GM10847 (cell line): ENCODE data around the gene TRDMT1.

ENCODE experiments used
- POLR2A ChIP-seq: IDR thresholded peaks from 2 replicates; pipeline ENCODE4 v1.6.1; 2011; ENCODE audit not compliant: insufficient read length; ENCODE audit errors: extremely low read depth

The TRDMT1 gene

GRCh38 chr10:17202999-17203398 lies 1.5 kb upstream of the TRDMT1 start:
- no peak for TF ChIP-seq POLR2A

DNA sequence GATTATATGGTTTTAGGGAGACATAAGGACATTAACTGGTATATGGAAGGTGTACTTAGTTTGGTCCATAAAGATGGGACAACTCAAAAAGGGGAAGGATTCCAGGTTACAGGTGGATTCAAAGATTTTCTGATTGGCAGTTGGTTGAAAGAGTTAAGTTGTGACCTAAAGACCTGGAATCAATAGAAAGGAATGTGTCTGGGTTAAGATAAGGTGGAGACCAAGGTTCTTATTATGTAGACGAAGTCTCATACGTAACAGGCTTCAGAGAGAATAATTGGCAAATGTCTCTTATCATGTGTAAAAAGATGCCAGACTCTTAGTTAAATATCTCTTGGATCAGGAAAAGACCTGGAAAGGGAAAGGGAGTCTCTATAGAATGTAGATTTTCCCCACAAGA lies 1.0 kb upstream of the TRDMT1 start:
- TF ChIP-seq POLR2A, result no peak

GRCh38 chr10:17201794-17202116 lies 283 bp upstream of the TRDMT1 start:
- no peak for TF ChIP-seq POLR2A

GRCh38 chr10:17200001-17200911 lies 1.2 kb downstream of the TRDMT1 start:
- TF ChIP-seq POLR2A, result no peak

GRCh38 chr10:17199351-17199804 lies 2.1 kb downstream of the TRDMT1 start:
- TF ChIP-seq POLR2A, result no peak

DNA sequence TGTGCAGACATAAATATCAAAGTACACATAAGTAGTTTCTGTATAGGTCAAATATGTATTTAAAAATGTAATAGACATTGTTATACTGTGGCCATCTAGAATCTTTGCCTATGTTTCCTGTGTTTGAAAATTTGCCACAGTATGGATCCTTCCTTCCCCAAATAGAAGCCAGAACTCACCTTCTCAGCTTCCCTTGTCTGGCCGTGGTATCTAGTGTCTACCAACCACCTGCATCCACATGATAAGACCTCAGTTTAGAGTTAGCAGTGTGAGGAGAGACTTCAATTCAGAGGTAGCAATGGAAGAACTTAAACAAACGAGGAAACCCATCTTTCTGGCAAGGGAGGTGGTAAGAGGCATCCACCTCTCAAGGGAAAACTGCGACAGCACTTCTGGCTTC lies 4.9 kb downstream of the TRDMT1 start:
- TF ChIP-seq POLR2A, result no peak

DNA sequence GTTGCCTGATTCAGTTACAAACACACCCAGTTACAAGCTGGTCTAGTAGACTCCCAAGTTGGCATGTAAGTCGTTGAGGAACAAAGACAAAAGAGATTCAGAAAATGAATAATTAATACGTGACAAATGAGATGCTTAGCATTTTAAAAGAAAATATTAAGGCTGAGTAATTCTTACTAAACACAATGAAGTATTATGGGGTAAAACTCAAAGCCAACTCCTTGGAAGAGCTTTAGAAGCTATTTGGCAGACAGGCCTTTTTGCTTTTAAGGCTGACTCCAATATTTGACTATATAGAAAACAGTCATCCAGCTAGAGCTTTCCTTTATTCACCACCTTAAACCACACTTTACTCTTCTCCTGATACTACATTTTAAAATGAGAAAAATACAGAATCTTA lies 5.4 kb downstream of the TRDMT1 start:
- TF ChIP-seq POLR2A, result no peak

GRCh38 chr10:17195083-17195482 lies 6.4 kb downstream of the TRDMT1 start:
- no peak for TF ChIP-seq POLR2A

- no peak for TF ChIP-seq POLR2A
Observed at GRCh38 chr10:17190602-17191001, 10.9 kb downstream of the TRDMT1 start.

- TF ChIP-seq POLR2A, result no peak
Observed at GRCh38 chr10:17188644-17189172, 12.8 kb downstream of the TRDMT1 start.

- no peak for TF ChIP-seq POLR2A
Observed at GRCh38 chr10:17185873-17186272, 15.6 kb downstream of the TRDMT1 start.

- TF ChIP-seq POLR2A, result no peak
Observed at GRCh38 chr10:17183110-17183509, 18.4 kb downstream of the TRDMT1 start.

DNA sequence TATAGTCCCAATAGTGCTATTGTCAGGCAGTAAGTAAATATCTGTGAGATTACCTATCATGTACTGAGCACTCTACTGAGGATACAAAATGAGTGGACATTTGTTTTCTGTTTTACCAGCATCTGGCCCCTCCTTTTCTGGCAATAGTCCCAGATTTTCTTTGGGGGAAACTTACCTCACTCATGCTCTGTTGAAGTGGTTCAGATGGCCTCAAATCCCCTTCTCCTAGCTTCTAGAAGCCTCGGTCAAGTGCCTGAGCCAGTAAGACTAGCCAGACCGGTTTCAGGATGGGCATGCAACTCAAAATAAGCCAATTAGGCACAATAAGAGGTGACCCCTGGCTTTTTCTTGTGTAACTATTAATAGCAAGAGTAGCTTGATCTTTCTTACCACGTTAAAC lies 19.7 kb downstream of the TRDMT1 start:
- TF ChIP-seq POLR2A, result no peak

GRCh38 chr10:17181110-17181509 lies 20.4 kb downstream of the TRDMT1 start:
- TF ChIP-seq POLR2A, result no peak

- TF ChIP-seq POLR2A, result no peak
Observed at GRCh38 chr10:17179002-17179401, 22.5 kb downstream of the TRDMT1 start.

- no peak for TF ChIP-seq POLR2A
Observed at GRCh38 chr10:17178006-17178405, 23.5 kb downstream of the TRDMT1 start.

GRCh38 chr10:17177014-17177413 lies 24.5 kb downstream of the TRDMT1 start:
- TF ChIP-seq POLR2A, result no peak
